ENCODE data around the gene NHERF1. TPM values are rescaled to one million over a fixed set of nuclear protein-coding genes. Genes with fewer than 3 reads are reported as not detected.

Gene NHERF1
- polyA plus RNA-seq, 1 of the 3 experiments (the other 2 are of a cell fraction) = 40.1 TPM

DNA sequence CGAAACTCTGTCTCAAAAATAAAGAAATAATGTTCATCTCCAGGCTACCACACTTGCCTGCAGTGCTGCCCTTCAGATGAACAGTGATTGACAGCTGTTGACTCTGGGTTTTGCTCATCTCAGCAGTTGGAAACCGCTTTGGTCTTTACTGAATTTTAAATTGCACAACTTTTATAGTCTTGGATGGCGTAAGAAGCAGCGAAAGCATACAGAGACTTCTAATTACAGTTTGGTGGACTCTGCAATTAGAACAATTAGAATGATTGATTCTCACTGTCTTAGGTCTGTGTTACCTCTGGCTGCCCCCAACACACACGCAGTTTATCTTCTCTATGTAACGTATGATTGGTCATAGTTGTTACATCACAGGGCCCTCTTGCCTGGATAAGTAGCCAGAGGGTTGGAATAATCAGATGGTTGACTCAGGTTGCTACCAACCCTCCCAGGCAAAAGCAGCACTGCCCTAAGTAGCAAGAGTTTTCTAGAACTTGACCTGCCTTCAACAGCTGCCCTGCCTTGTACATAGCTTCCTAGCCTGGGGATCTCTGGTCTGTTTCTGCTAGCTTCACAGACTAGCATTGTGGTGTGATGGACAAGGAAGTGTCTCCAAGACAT lies 29.6 kb downstream of the NHERF1 start (continued):
- TF ChIP-seq ZBTB33 (IDR thresholded peaks at IDR 0.05; ENCODE audit: borderline replicate concordance, low read depth) (no peak), GATA2 (CRISPR knock-in tag; IDR thresholded peaks at IDR 0.05) (no peak)

GRCh38 chr17:74778960-74779359 lies 30.5 kb downstream of the NHERF1 start:
- ChIA-PET POLR2A (interaction anchor here (0.6 kb wide), 1 partner anchor 135 kb away, joined by 4 read pairs; no protein-coding TSS in a partner anchor), CTCF (interaction anchor here (0.8 to 98.1 kb wide), 9 partner anchors 8 to 213 kb away, joined by 3 to 3869 read pairs (median 11); partner anchors contain the start of genes FDXR, GRIN2C, NHERF1 and RAB37)
- H3K79me2 ChIP-seq (ENCODE audit: insufficient read depth) = peaks cover 49% of the 10 kb centered on the region

GRCh38 chr17:74779501-74779900 lies 31.1 kb downstream of the NHERF1 start:
- WGBS (ENCODE audit: low lambda C conversion rate) = 82% methylated on average over 8 of the region's 8 CpGs
- Histone ChIP-seq H3K9me2 (no peaks in the 10 kb centered on the region), H3K9ac (no peak overlapping the region), H2AFZ (ENCODE audit: low read depth) (no peak overlapping the region), H3K4me1 (ENCODE audit: control insufficient read depth in 1 of 2, insufficient read depth in 2 of 2, low read depth in 1 of 2, low read length in 1 of 2) (peaks cover 8 to 14% of the 10 kb centered on the region in 2 experiments; a peak in 2 of 4 replicates), H3K9me3 (no peaks in the 10 kb centered on the region), H3K27me3 (ENCODE audit: insufficient read depth) (no peaks in the 10 kb centered on the region), H4K20me1 (ENCODE audit: insufficient read depth) (no peaks in the 10 kb centered on the region; the same call in 1 of the 2 replicates), H3F3A (replicated peaks; ENCODE audit: insufficient read depth) (peaks cover 11% of the 10 kb centered on the region), H3K79me2 (ENCODE audit: insufficient read depth) (peaks cover 43% of the 10 kb centered on the region), H3K4me2 (no peak overlapping the region), H3K36me3 (replicated peaks in 1 of 2; ENCODE audit: control insufficient read depth in 1 of 2, insufficient read depth in 2 of 2, low read length in 1 of 2) (peaks cover 10 to 11% of the 10 kb centered on the region in 2 experiments), H3K4me3 (ENCODE audit: low read depth in 2 of 2, low read length in 1 of 2) (no peak overlapping the region), H3K27ac (ENCODE audit: low read depth in 2 of 2, low read length in 1 of 2) (no peak overlapping the region)
- TF ChIP-seq FOXM1 (IDR thresholded peaks at IDR 0.05; ENCODE audit: low read depth) (no peak), USF1 (IDR thresholded peaks at IDR 0.05; ENCODE audit: borderline replicate concordance, low read depth) (no peak)
- TF ChIP-seq, protein P1, sequence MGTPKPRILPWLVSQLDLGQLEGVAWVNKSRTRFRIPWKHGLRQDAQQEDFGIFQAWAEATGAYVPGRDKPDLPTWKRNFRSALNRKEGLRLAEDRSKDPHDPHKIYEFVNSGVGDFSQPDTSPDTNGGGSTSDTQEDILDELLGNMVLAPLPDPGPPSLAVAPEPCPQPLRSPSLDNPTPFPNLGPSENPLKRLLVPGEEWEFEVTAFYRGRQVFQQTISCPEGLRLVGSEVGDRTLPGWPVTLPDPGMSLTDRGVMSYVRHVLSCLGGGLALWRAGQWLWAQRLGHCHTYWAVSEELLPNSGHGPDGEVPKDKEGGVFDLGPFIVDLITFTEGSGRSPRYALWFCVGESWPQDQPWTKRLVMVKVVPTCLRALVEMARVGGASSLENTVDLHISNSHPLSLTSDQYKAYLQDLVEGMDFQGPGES (IDR thresholded peaks at IDR 0.05; ENCODE audit: low read depth, low read length) = no peak
- ChIA-PET POLR2A (interaction anchor here (0.6 kb wide), 1 partner anchor 136 kb away, joined by 4 read pairs; no protein-coding TSS in a partner anchor), CTCF (interaction anchor here (0.8 to 98.1 kb wide), 9 partner anchors 9 to 213 kb away, joined by 3 to 3869 read pairs (median 11); partner anchors contain the start of genes FDXR, GRIN2C, NHERF1 and RAB37)
- DNase-seq = no peak

More at GRCh38 chr17:74778960-74779359, 30.5 kb downstream of the NHERF1 start:
- H3K9ac ChIP-seq = no peak overlapping the region
- 49% methylated on average over 5 of the region's 5 CpGs for WGBS (ENCODE audit: low lambda C conversion rate)
- peaks cover 3% of the 10 kb centered on the region; the same call in 1 of the 2 replicates for H4K20me1 ChIP-seq (ENCODE audit: insufficient read depth)
- no peak overlapping the region for H3K4me3 ChIP-seq (ENCODE audit: low read depth in 2 of 2, low read length in 1 of 2)
- no peak overlapping the region for H3K4me2 ChIP-seq
- no peaks in the 10 kb centered on the region for H3K9me2 ChIP-seq
- no peaks in the 10 kb centered on the region for H3K9me3 ChIP-seq
- peaks cover 12 to 14% of the 10 kb centered on the region in 2 experiments; a peak in 3 of 4 replicates for H3K4me1 ChIP-seq (ENCODE audit: control insufficient read depth in 1 of 2, insufficient read depth in 2 of 2, low read depth in 1 of 2, low read length in 1 of 2)
- DNase-seq = no peak
- H3K36me3 ChIP-seq (replicated peaks in 1 of 2; ENCODE audit: control insufficient read depth in 1 of 2, insufficient read depth in 2 of 2, low read length in 1 of 2) = peaks cover 11 to 13% of the 10 kb centered on the region in 2 experiments
- no peak overlapping the region for H3K27ac ChIP-seq (ENCODE audit: low read depth in 2 of 2, low read length in 1 of 2)
- H3F3A ChIP-seq (replicated peaks; ENCODE audit: insufficient read depth) = peaks cover 16% of the 10 kb centered on the region
- H2AFZ ChIP-seq (ENCODE audit: low read depth) = no peak overlapping the region
- TF ChIP-seq RFX5 (IDR thresholded peaks at IDR 0.05; ENCODE audit: low read length) = no peak
- TF ChIP-seq EZH2phosphoT487 (IDR thresholded peaks at IDR 0.05; ENCODE audit: borderline replicate concordance, low read depth) = no peak
- TF ChIP-seq NRF1 (IDR thresholded peaks at IDR 0.05; ENCODE audit: low read depth, low read length) = no peak
- TF ChIP-seq ELF1 (IDR thresholded peaks at IDR 0.05) = no peak
- no peak for TF ChIP-seq FOXM1 (IDR thresholded peaks at IDR 0.05; ENCODE audit: low read depth)
- no peak for TF ChIP-seq ZBTB33 (IDR thresholded peaks at IDR 0.05; ENCODE audit: borderline replicate concordance, low read depth)
- TF ChIP-seq POLR2AphosphoS5 (IDR thresholded peaks at IDR 0.05; ENCODE audit: low read depth, low read length) = no peak
- H3K27me3 ChIP-seq (ENCODE audit: insufficient read depth) = no peaks in the 10 kb centered on the region

All from SK-N-SH (cell line).